HG03432 (cell line): Measurements from ENCODE around the gene DDX4.
"Not testable (repeated sequence)": the region's sequence is repeated elsewhere in the genome, so short reads cannot be mapped to it uniquely, and the experiment has no call there.

Experiments used
- ATAC-seq: cut with Tn5 transposase; IDR thresholded peaks from one replicate; pipeline ENCODE4 v1.9.1; 2021; ENCODE audit warnings: mild to moderate bottlenecking, moderate library complexity; ENCODE audit not compliant: unreplicated experiment

The DDX4 gene

DNA sequence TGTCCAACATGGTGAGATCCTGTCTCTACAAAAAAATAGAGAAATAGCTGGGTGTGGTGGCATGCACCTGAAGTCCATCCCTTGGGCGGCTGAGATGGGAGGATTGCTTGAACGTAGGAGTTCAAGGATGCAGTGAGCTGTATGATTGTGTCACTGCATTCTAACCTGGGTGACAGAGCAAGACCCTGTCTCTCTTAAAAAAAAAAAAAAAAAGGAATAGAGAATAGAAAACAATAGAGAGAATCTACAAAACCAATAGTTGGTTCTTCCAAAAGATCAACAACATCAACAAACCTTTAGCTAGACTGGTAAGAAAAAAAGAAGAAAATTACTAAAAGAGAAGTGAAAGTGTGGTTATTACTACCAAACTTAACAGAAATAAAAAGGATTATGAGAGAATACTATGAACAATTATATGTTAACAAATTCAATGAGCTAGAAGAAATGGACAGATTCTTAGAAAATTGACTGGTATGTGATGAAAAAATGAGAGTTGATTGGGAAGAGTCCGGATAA is 17.6 kb upstream of the DDX4 start:
- ATAC-seq, result no peak

GRCh38 chr5:55724281-55724680 is 13.6 kb upstream of the DDX4 start:
- no peak for ATAC-seq

- ATAC-seq, result no peak
Observed at GRCh38 chr5:55731848-55732247, 6.0 kb upstream of the DDX4 start.

- no peak for ATAC-seq
Observed at GRCh38 chr5:55732585-55732984, 5.3 kb upstream of the DDX4 start.

- ATAC-seq, result no peak
Observed at GRCh38 chr5:55734658-55735057, 3.2 kb upstream of the DDX4 start.

GRCh38 chr5:55742778-55743177 is 4.9 kb downstream of the DDX4 start:
- no peak for ATAC-seq

- no peak for ATAC-seq
Observed at GRCh38 chr5:55747778-55748318, 10.0 kb downstream of the DDX4 start.

GRCh38 chr5:55749387-55749786 is 11.5 kb downstream of the DDX4 start:
- no peak for ATAC-seq

GRCh38 chr5:55750063-55750462 is 12.2 kb downstream of the DDX4 start:
- ATAC-seq, result no peak

DNA sequence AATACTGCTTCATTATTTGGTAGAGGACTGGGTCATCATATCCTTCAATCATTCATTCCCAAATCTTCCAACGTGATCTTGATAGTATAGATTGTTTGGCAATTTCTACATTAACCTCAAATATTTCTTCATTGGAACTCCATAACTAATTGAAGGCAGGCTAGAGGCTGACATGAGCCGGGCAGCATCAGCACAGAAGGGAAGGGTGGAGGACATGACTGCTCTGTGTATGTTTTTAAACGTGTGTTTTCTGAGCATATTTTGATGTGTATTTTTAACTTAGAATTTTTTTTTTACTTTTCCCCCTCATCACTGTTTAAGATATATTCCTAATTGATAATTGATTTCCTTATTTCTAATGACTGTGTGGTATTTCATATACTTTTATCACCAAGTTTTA is 12.6 kb downstream of the DDX4 start:
- ATAC-seq, result no peak

DNA sequence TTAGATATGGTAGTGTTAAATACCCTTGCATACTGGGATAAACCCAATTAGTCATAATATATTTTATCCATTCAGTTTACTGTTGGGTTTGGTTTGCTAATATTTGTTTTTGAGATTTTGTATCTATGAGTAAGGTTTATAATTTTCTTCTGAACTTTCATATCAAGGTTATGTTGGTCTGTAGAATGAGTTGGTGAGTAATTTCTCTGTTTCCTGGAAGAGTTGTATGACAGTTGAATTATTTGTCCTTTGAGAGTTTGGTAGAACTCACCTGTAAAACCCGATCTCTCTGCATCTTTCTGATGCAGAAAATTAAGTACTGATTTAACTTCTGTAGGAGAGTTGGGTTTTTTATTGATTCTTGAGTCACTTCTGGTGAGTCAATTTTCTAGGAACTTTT is 20.4 kb downstream of the DDX4 start:
- no peak for ATAC-seq

GRCh38 chr5:55758714-55759113 is 20.9 kb downstream of the DDX4 start:
- no peak for ATAC-seq

GRCh38 chr5:55761721-55762120 is 23.9 kb downstream of the DDX4 start:
- not testable (repeated sequence) for ATAC-seq

GRCh38 chr5:55763746-55764420 is 26.0 kb downstream of the DDX4 start:
- ATAC-seq, result peak; percentile 76

GRCh38 chr5:55768279-55768678 is 30.4 kb downstream of the DDX4 start:
- ATAC-seq, result no peak

- ATAC-seq, result peak; percentile 84
Observed at GRCh38 chr5:55771175-55771655, 33.4 kb downstream of the DDX4 start.

- no peak for ATAC-seq
Observed at GRCh38 chr5:55773057-55773456, 35.2 kb downstream of the DDX4 start.

DNA sequence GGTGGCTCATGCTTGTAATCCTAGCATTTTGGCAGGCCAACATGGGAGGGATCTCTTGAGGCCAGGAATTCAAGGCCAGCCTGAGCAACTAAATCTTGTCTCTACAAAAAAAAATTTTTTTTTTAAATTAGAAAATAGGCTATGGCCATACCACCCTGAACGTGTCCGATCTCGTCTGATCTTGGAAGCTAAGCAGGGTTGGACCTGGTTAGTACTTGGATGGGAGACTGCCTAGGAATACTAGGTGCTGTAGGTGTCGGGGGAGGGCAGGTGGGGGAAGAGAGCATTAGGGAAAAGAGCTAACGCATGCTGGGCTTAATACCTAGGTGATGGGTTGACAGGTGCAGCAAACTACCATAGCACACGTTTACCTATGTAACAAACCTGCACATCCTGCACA is 39.5 kb downstream of the DDX4 start:
- no peak for ATAC-seq

DNA sequence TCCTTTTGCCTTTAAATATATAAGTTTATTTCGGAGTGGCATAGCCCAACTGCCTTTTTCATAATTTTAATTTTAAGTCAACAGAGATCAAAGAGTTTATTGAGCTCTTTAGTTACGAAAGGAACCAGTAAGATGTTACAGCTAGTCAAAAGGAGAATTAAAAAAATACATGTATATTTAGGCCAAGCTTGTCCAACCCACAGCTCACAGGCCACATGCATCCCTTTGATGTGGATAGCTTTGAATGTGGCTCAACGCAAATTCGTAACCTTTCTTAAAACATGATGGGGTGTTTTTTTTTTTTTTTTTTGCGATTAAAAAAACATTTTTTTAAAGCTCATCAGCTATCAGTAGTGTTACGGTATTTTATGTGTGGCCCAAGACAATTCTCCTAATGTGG is 63.1 kb downstream of the DDX4 start:
- no peak for ATAC-seq

- ATAC-seq, result not testable (repeated sequence)
Observed at GRCh38 chr5:55808814-55809213, 71.0 kb downstream of the DDX4 start.

GRCh38 chr5:55815939-55816338 is 78.1 kb downstream of the DDX4 start:
- ATAC-seq, result not testable (repeated sequence)

DNA sequence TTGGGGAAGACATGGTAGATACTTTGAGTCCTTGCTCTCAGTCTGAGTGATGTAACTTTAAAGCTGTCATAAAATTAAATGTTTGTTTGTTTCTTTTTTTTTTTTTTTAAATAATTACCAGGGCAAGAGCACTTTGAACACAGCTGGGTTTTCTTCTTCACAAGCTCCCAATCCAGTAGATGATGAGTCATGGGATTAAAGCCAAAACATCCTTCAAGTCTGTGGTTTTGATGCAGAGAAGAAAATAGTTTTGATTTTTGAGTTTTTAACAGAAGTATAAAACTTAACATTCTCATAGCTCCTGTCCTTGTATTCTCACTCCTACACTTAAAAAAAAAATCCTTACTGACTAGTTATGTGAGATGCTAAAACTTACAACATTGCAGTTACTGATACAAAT is 78.5 kb downstream of the DDX4 start:
- ATAC-seq, result no peak

- ATAC-seq, result no peak
Observed at GRCh38 chr5:55817030-55817429, 79.2 kb downstream of the DDX4 start.
